ENCODE results near the gene PRR23E.

DNA sequence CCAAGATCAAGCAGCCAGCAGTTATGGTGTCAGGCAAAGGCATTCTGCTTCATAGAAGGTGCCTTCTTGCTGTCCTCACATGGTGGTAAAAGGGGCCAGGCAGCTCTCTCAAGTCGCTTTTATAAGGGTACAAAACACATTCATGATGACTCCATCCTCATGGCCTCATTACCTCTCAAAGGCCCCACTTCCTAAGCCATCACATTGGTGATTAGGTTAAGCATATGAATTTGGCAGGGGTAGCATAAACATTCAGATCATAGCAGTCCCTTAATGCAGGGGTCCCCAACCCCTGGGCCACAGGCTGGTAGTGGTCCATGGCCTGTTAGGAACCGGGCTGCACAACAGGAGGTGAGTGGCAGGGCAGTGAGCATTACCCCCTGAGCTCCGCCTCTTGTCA, 42.8 kb downstream of the PRR23E start:
- TF ChIP-seq GATA2 (IDR thresholded peaks at IDR 0.05; ENCODE audit: low read depth, low read length) (no peak), GATA3 (IDR thresholded peaks at IDR 0.05; ENCODE audit: low read depth, low read length) (no peak)

All from SH-SY5Y (cell line).